ENCODE data around the gene GABRR3.

The GABRR3 gene

DNA sequence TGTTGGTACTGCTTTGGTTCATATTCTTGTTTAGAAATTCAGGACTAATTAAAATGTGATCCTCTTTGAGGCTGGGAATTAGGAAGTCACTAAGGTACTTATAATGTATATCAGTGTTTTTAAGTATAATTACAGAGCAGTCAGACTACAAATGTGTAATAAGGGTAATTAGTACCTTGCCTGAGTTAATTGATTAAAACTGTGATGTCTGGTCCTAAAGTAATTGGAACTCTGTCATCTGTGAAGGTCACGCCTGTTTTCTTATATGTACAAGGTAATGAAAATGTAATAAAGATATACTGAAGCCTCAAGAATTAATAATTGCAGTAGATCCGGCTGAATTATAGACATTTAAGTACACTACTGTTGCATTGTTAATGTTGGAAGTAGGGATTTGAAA is 95.7 kb downstream of the GABRR3 start:
- H3K4me3 ChIP-seq (ENCODE audit: low read depth, low read length), result no peak overlapping the region
- no peak for DNase-seq (ENCODE audit: low read depth)
- TF ChIP-seq, protein P1, sequence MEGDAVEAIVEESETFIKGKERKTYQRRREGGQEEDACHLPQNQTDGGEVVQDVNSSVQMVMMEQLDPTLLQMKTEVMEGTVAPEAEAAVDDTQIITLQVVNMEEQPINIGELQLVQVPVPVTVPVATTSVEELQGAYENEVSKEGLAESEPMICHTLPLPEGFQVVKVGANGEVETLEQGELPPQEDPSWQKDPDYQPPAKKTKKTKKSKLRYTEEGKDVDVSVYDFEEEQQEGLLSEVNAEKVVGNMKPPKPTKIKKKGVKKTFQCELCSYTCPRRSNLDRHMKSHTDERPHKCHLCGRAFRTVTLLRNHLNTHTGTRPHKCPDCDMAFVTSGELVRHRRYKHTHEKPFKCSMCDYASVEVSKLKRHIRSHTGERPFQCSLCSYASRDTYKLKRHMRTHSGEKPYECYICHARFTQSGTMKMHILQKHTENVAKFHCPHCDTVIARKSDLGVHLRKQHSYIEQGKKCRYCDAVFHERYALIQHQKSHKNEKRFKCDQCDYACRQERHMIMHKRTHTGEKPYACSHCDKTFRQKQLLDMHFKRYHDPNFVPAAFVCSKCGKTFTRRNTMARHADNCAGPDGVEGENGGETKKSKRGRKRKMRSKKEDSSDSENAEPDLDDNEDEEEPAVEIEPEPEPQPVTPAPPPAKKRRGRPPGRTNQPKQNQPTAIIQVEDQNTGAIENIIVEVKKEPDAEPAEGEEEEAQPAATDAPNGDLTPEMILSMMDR (conservative IDR thresholded peaks at IDR 0.05; ENCODE audit: low read depth, low read length), result no peak

DNA sequence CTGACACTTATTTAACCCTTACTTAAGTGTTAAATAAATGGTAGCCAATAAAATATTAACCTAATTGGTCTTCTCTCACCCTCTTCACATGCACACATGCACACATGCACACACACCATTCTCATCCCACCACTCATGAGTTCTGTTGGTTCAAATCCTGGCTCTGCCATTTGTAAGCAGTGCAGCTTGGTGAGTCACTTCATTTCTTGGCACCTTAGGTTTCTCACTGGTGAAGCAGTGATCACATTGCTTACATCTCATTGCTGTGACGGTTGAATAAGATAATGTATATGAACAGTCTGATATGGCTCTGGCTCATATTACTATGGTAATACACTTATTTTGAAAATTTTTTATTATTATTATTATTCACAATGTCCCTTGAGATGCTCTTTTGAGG is 96.7 kb downstream of the GABRR3 start:
- TF ChIP-seq, protein P1 (conservative IDR thresholded peaks at IDR 0.05; ENCODE audit: low read depth, low read length), result no peak
- DNase-seq (ENCODE audit: low read depth), result no peak
- H3K4me3 ChIP-seq (ENCODE audit: low read depth, low read length), result no peak overlapping the region

DNA sequence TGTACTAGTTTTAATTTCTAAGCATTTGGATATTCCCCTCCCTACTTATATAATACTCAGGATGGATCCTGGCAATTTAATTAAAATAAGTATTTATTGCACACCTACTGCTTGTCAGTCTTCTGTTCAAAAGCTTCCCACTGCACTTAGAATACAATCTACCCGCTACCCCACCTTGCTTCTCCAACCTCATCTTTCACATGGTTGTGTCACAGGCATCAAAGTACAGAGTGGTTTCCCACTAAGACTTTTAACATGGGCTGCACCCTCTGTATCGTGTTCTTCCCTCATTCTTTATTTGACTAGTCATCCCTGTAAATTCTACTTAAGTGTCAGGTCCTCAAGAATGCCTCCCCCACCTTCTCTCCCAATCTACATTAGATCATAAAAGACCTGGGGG is 97.9 kb downstream of the GABRR3 start:
- H3K4me3 ChIP-seq (ENCODE audit: low read depth, low read length), result no peak overlapping the region
- no peak for DNase-seq (ENCODE audit: low read depth)
- TF ChIP-seq, protein P1 (conservative IDR thresholded peaks at IDR 0.05; ENCODE audit: low read depth, low read length), result no peak

GRCh38 chr3:97935842-97936241 is 99.3 kb downstream of the GABRR3 start:
- no peak overlapping the region for H3K4me3 ChIP-seq (ENCODE audit: low read depth, low read length)
- TF ChIP-seq, protein P1 (conservative IDR thresholded peaks at IDR 0.05; ENCODE audit: low read depth, low read length), result no peak
- DNase-seq (ENCODE audit: low read depth), result no peak

All from choroid plexus epithelial cell (primary cell).